ENCODE results near the gene FTSJ3. TPM values are rescaled to one million over a fixed set of nuclear protein-coding genes. Genes with fewer than 3 reads are reported as not detected.

The FTSJ3 gene
- total RNA-seq, 3 donors from 2014 or later = 26.9 to 48.2 (median 29.4) TPM

DNA sequence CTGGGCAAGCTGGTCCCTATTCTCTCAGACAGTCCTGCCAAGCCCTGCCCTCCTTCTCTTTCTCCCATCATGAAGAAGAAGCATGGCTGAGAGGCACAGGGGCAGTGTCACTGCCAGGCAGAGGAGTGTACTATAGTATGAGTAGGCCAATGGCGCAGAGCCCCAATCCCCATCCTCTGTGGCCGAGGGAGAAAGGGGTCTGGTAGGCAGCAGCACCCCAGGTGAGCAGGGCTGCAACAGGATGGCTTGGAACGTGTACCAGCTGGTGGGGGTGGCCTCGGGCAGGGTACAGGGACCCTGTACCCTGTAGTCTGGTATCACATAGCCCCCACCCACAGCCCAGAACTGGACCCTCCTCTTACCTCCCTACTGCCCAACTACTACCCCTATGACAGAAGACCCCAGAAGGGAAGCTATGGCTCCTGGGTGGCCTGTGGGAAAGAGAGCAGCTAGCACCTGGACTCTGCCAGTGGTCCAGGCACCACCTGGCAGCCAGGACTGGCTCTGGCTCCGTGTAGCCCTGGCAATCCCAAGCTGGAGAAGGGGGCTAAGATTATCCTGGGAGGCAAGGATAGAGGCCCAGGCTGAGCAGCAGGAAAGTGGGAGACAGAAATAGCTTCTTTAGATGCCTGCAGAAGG is 10.6 kb upstream of the FTSJ3 start:
- DNase-seq (no peak), ATAC-seq (no peak)
- TF ChIP-seq, protein P1, sequence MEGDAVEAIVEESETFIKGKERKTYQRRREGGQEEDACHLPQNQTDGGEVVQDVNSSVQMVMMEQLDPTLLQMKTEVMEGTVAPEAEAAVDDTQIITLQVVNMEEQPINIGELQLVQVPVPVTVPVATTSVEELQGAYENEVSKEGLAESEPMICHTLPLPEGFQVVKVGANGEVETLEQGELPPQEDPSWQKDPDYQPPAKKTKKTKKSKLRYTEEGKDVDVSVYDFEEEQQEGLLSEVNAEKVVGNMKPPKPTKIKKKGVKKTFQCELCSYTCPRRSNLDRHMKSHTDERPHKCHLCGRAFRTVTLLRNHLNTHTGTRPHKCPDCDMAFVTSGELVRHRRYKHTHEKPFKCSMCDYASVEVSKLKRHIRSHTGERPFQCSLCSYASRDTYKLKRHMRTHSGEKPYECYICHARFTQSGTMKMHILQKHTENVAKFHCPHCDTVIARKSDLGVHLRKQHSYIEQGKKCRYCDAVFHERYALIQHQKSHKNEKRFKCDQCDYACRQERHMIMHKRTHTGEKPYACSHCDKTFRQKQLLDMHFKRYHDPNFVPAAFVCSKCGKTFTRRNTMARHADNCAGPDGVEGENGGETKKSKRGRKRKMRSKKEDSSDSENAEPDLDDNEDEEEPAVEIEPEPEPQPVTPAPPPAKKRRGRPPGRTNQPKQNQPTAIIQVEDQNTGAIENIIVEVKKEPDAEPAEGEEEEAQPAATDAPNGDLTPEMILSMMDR (IDR thresholded peaks at IDR 0.05) = no peak
- H3K36me3 ChIP-seq (ENCODE audit: low read depth) = peaks cover 20% of the 10 kb centered on the region
- intact Hi-C loops (cut with DNase I, micrococcal nuclease) = no loop called here
- H3K4me3 ChIP-seq = no peak overlapping the region
- peaks cover 31% of the 10 kb centered on the region for H3K4me1 ChIP-seq (ENCODE audit: low read depth)
- no peaks in the 10 kb centered on the region for H3K9me3 ChIP-seq

DNA sequence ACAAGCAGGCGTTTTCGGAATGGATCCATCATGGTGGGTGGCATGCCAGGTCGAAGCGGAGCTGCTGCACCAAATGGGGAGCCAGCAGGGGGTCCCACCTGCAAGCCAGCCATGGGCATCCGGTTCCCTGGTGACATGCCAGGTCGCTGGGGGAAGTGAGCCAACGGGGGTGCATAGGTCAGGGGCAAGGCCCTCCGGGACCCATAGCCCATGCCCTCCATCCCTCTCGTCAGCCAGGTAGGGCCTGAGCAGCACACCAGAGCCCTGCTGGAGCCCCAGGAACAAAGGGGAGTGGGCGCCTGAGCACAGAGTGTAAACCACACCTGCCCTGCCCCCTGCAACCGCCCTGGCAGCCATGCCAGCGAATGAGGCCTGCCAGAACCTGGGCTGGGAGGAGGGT is 10.0 kb upstream of the FTSJ3 start:
- Histone ChIP-seq H3K4me3 (no peak overlapping the region), H3K4me1 (ENCODE audit: low read depth) (peaks cover 31% of the 10 kb centered on the region), H3K9me3 (no peaks in the 10 kb centered on the region), H3K36me3 (ENCODE audit: low read depth) (peaks cover 20% of the 10 kb centered on the region)
- TF ChIP-seq, protein P1 (IDR thresholded peaks at IDR 0.05) = no peak
- DNase-seq (no peak), ATAC-seq (no peak)
- intact Hi-C loops (cut with DNase I, micrococcal nuclease) = no loop called here

DNA sequence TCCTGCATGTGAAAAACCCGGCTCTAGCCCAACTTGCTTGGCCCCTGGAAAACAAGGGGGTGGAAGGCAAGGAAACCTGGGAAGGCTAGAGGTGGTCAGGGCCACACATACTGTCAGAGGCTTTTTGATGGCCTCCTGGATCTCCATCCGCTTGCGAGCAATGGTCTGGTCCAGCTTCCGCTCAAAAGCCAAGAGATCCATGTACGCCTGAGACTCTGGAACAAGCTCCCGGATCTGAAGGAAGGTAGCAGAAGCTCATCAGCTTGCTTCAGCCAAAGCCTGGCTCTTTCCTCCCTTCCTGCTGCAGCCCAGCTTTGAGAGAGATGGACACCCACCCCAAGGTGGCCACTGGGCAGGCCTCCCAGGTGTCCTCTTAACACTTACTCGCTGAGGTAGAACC is 9.3 kb upstream of the FTSJ3 start:
- peaks cover 31% of the 10 kb centered on the region for H3K4me1 ChIP-seq (ENCODE audit: low read depth)
- TF ChIP-seq, protein P1 (IDR thresholded peaks at IDR 0.05) = no peak
- intact Hi-C loops (cut with DNase I, micrococcal nuclease) = no loop called here
- no peak for DNase-seq
- H3K4me3 ChIP-seq = no peak overlapping the region
- ATAC-seq = no peak
- peaks cover 20% of the 10 kb centered on the region for H3K36me3 ChIP-seq (ENCODE audit: low read depth)
- no peaks in the 10 kb centered on the region for H3K9me3 ChIP-seq

DNA sequence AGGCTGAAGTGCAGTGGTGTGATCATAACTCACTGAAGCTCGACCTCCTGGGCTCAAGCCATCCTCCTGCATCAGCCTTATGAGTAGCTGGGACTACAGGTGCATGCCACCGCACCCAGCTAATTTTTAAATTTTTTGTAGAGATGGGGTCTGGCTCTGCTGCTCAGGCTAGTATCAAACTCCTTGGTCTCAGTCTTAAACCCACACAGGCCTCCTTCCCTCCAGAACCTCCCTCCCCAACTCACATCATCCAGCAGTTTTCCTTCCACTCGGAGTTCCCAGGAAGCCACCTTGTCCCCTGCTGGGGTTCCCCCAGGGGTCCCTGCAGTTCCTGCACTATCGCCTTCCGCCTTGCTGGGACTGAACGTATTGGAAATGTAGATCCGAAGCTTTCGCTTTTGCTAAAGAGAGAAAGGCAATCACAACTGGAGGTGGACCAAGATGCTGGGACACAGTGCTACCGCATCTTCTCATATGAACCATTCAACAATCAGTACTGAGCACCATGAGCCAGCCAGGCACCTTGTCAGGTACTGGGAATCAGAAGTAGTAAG is 7.8 kb upstream of the FTSJ3 start:
- TF ChIP-seq, protein P1 (IDR thresholded peaks at IDR 0.05) = no peak
- no peak overlapping the region for H3K4me3 ChIP-seq
- DNase-seq (no peak), ATAC-seq (no peak)
- H3K4me1 ChIP-seq (ENCODE audit: low read depth) = peaks cover 20% of the 10 kb centered on the region
- intact Hi-C loops (cut with DNase I, micrococcal nuclease) = no loop called here
- no peaks in the 10 kb centered on the region for H3K9me3 ChIP-seq
- peaks cover 32% of the 10 kb centered on the region for H3K36me3 ChIP-seq (ENCODE audit: low read depth)

DNA sequence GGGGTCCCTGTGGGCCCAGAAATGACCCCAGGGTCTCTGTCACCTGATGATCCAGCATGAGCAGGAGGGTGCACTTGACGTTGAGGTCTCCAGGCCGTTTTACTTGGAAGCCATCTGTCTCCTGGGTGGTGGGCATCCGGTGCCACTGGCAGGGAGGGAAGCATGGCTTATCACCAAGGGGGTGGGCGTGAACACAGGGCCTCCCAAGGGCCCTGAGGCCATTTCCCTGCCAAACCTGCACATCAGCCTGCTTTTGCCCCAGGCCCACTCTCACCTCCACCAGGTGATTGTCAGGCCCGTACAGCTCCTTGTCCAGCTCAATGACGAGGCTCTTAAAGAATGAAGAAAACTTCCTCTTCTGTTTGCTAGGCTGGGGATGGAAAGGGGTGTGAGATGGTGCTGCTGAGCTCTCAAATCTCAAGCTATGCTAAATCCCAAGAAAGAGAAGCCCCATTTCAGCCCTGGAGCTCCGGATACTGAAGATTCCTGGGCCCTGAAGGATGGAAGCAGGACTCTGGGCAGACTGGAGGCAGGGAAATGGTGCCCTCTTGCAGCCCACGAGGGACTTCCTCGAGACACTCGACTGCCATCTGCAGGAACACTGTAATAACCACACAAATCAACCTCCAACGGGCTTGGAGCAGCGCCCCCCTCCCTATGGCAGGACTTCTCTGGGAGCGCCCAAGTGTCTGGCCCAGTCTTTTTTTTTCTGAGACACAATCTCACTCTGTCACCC is 7.1 kb upstream of the FTSJ3 start:
- DNase-seq = peak in 2 of 3 donors; percentile 55 to 67
- Histone ChIP-seq H3K4me1 (ENCODE audit: low read depth) (peaks cover 15% of the 10 kb centered on the region), H3K9me3 (no peaks in the 10 kb centered on the region), H3K36me3 (ENCODE audit: low read depth) (peaks cover 37% of the 10 kb centered on the region), H3K4me3 (no peak overlapping the region)
- TF ChIP-seq, protein P1 (IDR thresholded peaks at IDR 0.05) = peak; percentile 20
- ATAC-seq = peak; percentile 77
- intact Hi-C loops (cut with DNase I, micrococcal nuclease) = no loop called here

Measured in mucosa of descending colon (tissue), 3 donors.